Naive thymus-derived CD4-positive, alpha-beta T cell (primary cell): ENCODE data around the gene BCKDHA. TPM values are rescaled to one million over a fixed set of nuclear protein-coding genes. Genes with fewer than 3 reads are reported as not detected.
"Not testable (repeated sequence)": the region's sequence is repeated elsewhere in the genome, so short reads cannot be mapped to it uniquely, and the experiment has no call there.

Experiments
- ATAC-seq: fragments of 150-1000 bp; cut with Tn5 transposase; 2 replicates; pipeline ENCODE4 v1.10.0; 2021; ENCODE audit warnings: mild to moderate bottlenecking, moderate library complexity
- CTCF ChIA-PET: fragments of 350-600 bp; sonication (Branson Sonifier 250); formaldehyde crosslinking; loops from one replicate; lab custom pipeline; 2021; ENCODE audit warnings: antibody characterized with exemption; lab: Charles Lee
- POLR2A ChIA-PET: fragments of 350-600 bp; sonication (Branson Sonifier 250); formaldehyde crosslinking; loops from one replicate; lab custom pipeline; 2021; ENCODE audit warnings: antibody characterized with exemption, inconsistent platforms; lab: Charles Lee
- DNase-seq, 9 donors: peaks; one replicate each; pipeline versions ENCODE4 v3.0.0 to v3.0.0-alpha.2; 2020 to 2022; ENCODE audit warnings: mixed read lengths in 1 of 9
- H3K27ac ChIP-seq: one replicate; pipeline ENCODE4 v1.7.0; 2013; ENCODE audit warnings: mild to moderate bottlenecking, low read depth, low read length, moderate library complexity
- H3K27me3 ChIP-seq, 2 donors: one replicate each; pipeline ENCODE4 v1.7.0; 2013; ENCODE audit warnings: low read length in 2 of 2, mild to moderate bottlenecking in 2 of 2, moderate library complexity in 2 of 2; ENCODE audit not compliant: control insufficient read depth in 2 of 2, insufficient read depth in 2 of 2
- H3K36me3 ChIP-seq, 3 experiments: 1 replicate in 2 of 3; 2 replicates in 1 of 3; pipeline ENCODE4 v1.7.0; 2013; ENCODE audit warnings: low read length in 3 of 3, mild to moderate bottlenecking in 3 of 3, moderate library complexity in 1 of 3; ENCODE audit not compliant: insufficient read depth in 3 of 3, control insufficient read depth in 2 of 3
- H3K4me1 ChIP-seq, 2 donors: one replicate each; pipeline ENCODE4 v1.7.0; 2013; ENCODE audit warnings: low read length in 2 of 2, mild to moderate bottlenecking in 2 of 2, moderate library complexity in 1 of 2; ENCODE audit not compliant: control insufficient read depth in 2 of 2, insufficient read depth in 2 of 2
- H3K4me3 ChIP-seq: 2 replicates; pipeline ENCODE4 v1.7.0; 2013; ENCODE audit warnings: mild to moderate bottlenecking, low read length
- H3K9me3 ChIP-seq, 3 experiments: 1 replicate in 2 of 3; 2 replicates in 1 of 3; pipeline ENCODE4 v1.7.0; 2013; ENCODE audit warnings: low read length in 3 of 3; ENCODE audit not compliant: control insufficient read depth in 2 of 3
- H3K27ac Mint-ChIP-seq, 9 donors: one replicate each; pipeline ENCODE4 v1.8.0; 2020 to 2022; ENCODE audit warnings: mixed read lengths in 9 of 9, mild to moderate bottlenecking in 8 of 9, moderate library complexity in 5 of 9, inconsistent platforms in 2 of 9
- H3K27me3 Mint-ChIP-seq, 5 donors: one replicate each; pipeline ENCODE4 v1.8.0; 2021 to 2022; ENCODE audit warnings: mixed read lengths in 5 of 5, mild to moderate bottlenecking in 1 of 5
- H3K36me3 Mint-ChIP-seq, 5 donors: one replicate each; pipeline ENCODE4 v1.8.0; 2020 to 2022; ENCODE audit warnings: mixed read lengths in 5 of 5, mild to moderate bottlenecking in 3 of 5, inconsistent platforms in 1 of 5
- H3K4me1 Mint-ChIP-seq, 7 donors: one replicate each; pipeline ENCODE4 v1.8.0; 2020 to 2022; ENCODE audit warnings: mixed read lengths in 7 of 7, mild to moderate bottlenecking in 3 of 7, inconsistent platforms in 1 of 7
- H3K4me3 Mint-ChIP-seq, 10 donors: one replicate each; pipeline ENCODE4 v1.8.0; 2020 to 2022; ENCODE audit warnings: mild to moderate bottlenecking in 10 of 10, mixed read lengths in 10 of 10, moderate library complexity in 6 of 10, inconsistent platforms in 2 of 10
- H3K9me3 Mint-ChIP-seq, 11 donors: one replicate each; pipeline ENCODE4 v1.8.0; 2020 to 2022; ENCODE audit warnings: mixed read lengths in 11 of 11, mild to moderate bottlenecking in 4 of 11, inconsistent platforms in 1 of 11, moderate library complexity in 1 of 11
- intact Hi-C, 2 donors: fragments of 100-400 bp; cut with micrococcal nuclease; formaldehyde crosslinking; loops; one replicate each; pipeline ENCODE4 v1.15.1; 2023
- polyA plus RNA-seq, 2 donors: library from polyadenylated mRNA; unstranded; fragments of 300-500 nt; fragmentation: Illumina TruSeq; gene quantifications; one replicate each; pipeline ENCODE4 v1.2.3, GENCODE V29; 2021
- total RNA-seq, 6 experiments: library from RNA in 5 of 6; stranded (reverse) in 5 of 6; gene quantifications; 1 replicate in 5 of 6; 2 replicates in 1 of 6; pipeline ENCODE4 v1.2.3 and lab custom pipeline; 2021 to 2026

BCKDHA gene
- total and polyA plus RNA-seq, 7 experiments from 2014 or later = 19.4 to 55.9 (median 21.4) TPM

DNA sequence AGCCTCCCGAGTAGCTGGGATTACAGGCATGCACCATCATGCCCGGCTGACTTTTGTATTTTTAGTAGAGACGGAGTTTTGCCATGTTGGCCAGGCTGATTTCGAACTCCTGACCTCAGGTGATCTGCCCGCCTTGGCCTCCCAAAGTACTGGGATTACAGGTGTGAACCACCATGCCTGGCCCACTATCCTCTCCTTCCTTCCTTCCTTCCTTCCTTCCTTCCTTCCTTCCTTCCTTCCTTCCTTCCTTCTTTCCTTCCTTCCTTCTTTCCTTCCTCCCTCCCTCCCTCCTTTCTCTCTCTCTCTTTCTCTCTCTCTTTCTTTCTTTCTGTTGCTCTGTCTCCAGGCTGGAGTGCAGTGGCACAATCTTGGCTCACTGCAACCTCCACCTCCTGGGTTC lies 26.5 kb upstream of the BCKDHA start:
- H3K27me3 ChIP-seq, H3K9me3 ChIP-seq, ATAC-seq, H3K4me1 ChIP-seq, H3K27me3 Mint-ChIP-seq, H3K9me3 Mint-ChIP-seq, H3K4me3 ChIP-seq, CTCF ChIA-PET, DNase-seq, H3K27ac ChIP-seq, H3K36me3 ChIP-seq, intact Hi-C loops, H3K4me3 Mint-ChIP-seq, H3K36me3 Mint-ChIP-seq: not testable (repeated sequence)
- Mint-ChIP-seq H3K4me1 (peaks cover 4 to 21% (median 8%) of the 10 kb centered on the region in 7 donors), H3K27ac (peak overlapping the region in 1 of 9 donors; percentile 20)
- POLR2A ChIA-PET = interaction anchor here (0.7 kb wide), 2 partner anchors 78 to 551 kb away, joined by 3 to 5 read pairs; no protein-coding TSS in a partner anchor

DNA sequence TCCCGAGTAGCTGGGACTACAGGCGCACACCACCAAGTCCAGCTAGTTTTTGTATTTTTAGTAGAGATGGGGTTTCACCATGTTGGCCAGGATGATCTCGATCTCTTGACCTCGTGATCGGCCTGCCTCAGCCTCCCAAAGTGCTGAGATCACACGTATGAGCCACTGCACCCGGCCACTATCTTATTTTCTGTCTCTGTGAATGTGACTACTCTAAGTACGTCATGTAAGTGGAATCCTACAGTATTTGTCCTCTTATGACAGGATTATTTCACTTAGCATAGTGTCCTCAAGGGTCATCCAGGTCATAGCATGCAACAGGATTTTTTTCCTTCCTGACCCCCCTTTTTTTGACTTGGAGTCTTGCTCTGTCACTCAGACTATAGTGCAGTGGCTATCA lies 26.1 kb upstream of the BCKDHA start:
- intact Hi-C loops = no loop called here
- H3K36me3 ChIP-seq = no peaks in the 10 kb centered on the region
- Mint-ChIP-seq H3K27me3 (no peaks in the 10 kb centered on the region), H3K36me3 (no peaks in the 10 kb centered on the region), H3K27ac (peak overlapping the region in 1 of 9 donors; percentile 20), H3K4me3 (no peak overlapping the region), H3K4me1 (peaks cover 1 to 20% (median 7%) of the 10 kb centered on the region in 7 donors), H3K9me3 (no peaks in the 10 kb centered on the region)
- ChIA-PET CTCF (no interaction called here), POLR2A (interaction anchor here (0.7 kb wide), 1 partner anchor 78 kb away, joined by 3 read pairs; no protein-coding TSS in a partner anchor)
- H3K9me3 ChIP-seq = no peaks in the 10 kb centered on the region
- no peaks in the 10 kb centered on the region for H3K4me1 ChIP-seq
- DNase-seq (no peak), ATAC-seq (no peak)
- H3K4me3 ChIP-seq = no peak overlapping the region
- H3K27me3 ChIP-seq = no peaks in the 10 kb centered on the region
- H3K27ac ChIP-seq = no peak overlapping the region

DNA sequence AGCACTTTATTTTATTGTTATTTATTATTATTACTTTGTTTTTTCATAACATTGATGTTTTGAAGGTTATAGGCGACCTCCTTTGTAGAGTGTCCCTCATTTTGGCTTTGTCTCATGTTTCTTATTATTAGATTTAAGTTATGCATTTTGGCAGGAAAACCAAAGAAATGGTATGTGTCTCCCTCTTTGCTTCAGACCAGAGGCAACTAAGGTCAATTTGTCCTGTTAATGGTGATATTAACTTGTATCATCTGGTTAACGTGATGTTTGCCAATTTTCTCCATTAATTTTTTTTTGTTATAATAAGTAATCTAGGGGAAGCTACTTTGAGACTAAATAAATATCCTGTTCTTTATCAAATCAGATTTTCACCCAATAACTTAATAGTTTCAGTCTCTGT lies 25.1 kb upstream of the BCKDHA start:
- Mint-ChIP-seq H3K4me3 (no peak overlapping the region), H3K9me3 (no peaks in the 10 kb centered on the region), H3K27me3 (no peaks in the 10 kb centered on the region), H3K4me1 (peaks cover 11 to 21% (median 15%) of the 10 kb centered on the region in 7 donors), H3K36me3 (peaks cover 0 to 2% (median 0%) of the 10 kb centered on the region in 5 donors), H3K27ac (no peak overlapping the region)
- POLR2A ChIA-PET = interaction anchor here (0.5 to 1.4 kb wide), 3 partner anchors 8 to 694 kb away, joined by 3 to 6 read pairs (median 4); partner anchors contain the start of gene B9D2
- CTCF ChIA-PET = interaction anchor here (0.6 to 1.0 kb wide), 2 partner anchors 83 to 84 kb away, joined by 3 to 6 read pairs; no protein-coding TSS in a partner anchor
- ATAC-seq (no peak), DNase-seq (no peak)
- Histone ChIP-seq H3K27me3 (no peaks in the 10 kb centered on the region), H3K36me3 (no peaks in the 10 kb centered on the region), H3K27ac (no peak overlapping the region), H3K4me1 (peaks cover 0 to 4% of the 10 kb centered on the region in 2 donors), H3K4me3 (no peak overlapping the region), H3K9me3 (no peaks in the 10 kb centered on the region)
- intact Hi-C loops = no loop called here

DNA sequence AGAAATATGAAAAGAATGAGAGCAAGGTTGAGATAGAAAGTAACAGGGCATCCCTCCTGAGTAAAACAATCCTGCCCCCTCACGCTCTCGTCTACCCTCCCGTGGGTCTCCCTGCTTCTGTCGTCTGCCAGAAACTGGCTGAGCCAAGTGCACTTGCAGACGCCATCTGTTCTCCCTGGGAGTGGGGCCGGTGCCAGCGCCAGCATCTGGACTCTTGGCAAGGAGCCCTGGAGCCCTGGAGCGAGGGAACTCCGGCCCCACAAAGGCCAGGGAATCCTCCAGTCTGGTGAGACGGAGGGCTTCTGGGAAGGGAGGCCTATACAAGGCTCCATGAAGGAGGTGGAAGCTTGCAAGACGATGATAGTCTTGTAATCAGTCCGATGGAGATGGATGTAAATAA lies 23.6 kb upstream of the BCKDHA start:
- no peak for DNase-seq
- peaks cover 0 to 4% of the 10 kb centered on the region in 2 donors for H3K4me1 ChIP-seq
- Mint-ChIP-seq H3K27ac (no peak overlapping the region), H3K4me3 (no peak overlapping the region), H3K4me1 (peaks cover 12 to 27% (median 19%) of the 10 kb centered on the region in 7 donors), H3K27me3 (no peaks in the 10 kb centered on the region), H3K36me3 (peaks cover 0 to 2% (median 0%) of the 10 kb centered on the region in 5 donors), H3K9me3 (no peaks in the 10 kb centered on the region)
- ChIA-PET POLR2A (no interaction called here), CTCF (interaction anchor here (0.5 kb wide), 1 partner anchor 1040 kb away, joined by 3 read pairs; no protein-coding TSS in a partner anchor)
- no peak for ATAC-seq
- no peaks in the 10 kb centered on the region for H3K9me3 ChIP-seq
- intact Hi-C loops = no loop called here
- no peaks in the 10 kb centered on the region for H3K27me3 ChIP-seq
- no peak overlapping the region for H3K4me3 ChIP-seq
- no peaks in the 10 kb centered on the region for H3K36me3 ChIP-seq
- H3K27ac ChIP-seq = no peak overlapping the region

DNA sequence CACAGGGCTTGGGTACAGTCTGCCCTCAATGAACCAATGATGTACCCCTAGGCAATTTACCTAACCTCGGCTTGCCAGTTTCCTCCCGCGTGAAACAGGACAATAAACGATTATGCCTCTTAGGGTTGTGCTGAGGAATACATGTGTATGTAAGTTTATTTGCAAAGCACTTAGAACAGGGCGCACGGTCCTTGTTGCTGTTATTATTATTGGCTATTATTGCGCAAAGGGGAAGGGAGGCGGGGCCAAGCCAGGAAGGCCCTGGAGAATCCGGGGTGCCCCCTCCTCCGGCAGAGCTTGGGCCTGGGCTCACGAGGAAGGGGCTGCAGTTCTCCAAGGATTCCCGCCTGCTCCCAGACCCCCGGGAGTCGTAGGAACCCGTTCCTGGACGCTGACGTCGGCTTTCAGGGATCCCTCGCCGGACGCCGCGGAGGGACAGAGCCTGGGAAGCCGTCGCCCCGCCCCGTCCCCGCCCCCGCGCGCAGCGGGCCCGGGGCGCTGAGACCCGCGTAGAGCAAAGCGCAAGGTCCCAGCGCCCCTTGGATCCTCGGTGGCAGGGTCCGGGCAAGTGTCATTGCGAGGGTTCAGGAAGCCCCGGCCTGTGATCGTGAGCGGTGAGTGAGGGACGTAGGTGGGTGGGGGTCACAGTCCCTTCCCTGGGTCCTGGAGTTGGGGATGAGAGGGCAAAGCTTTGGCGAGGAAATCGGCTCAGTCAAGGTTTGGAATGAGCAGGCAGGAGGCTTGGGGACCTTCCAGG lies 21.2 kb upstream of the BCKDHA start, which contains the start of gene TMEM91:
TMEM91 (plus strand) TSS at position 293 of the 757 bp plus-strand sequence. CDS start 1,777 bp downstream, outside the sequence.
- peak; percentile 62 for ATAC-seq
- peak within 1 kb of the TSS; percentile 69 to 94 (median 86) for H3K4me3 Mint-ChIP-seq

DNA sequence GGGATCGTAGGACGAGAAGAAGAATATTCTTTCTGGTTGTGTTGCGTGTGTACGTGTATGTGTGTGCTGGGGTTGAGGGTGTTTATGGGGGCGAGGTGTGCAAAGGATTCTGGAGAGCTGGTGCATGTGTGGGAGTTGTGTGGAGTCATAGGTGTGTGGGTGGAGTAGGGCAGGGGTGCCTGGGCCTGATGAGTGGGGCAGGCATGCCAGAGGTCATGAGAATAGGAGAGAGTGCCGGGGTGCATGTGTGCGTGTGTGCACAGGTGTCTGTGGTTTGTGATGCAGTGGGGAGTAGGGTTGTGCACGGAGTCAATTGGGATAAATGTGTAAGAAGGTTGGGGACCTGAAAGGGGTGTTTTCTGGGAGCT lies 20.6 kb upstream of the BCKDHA start:
- no peaks in the 10 kb centered on the region for H3K9me3 ChIP-seq
- H3K9me3 Mint-ChIP-seq = no peaks in the 10 kb centered on the region
- peaks cover 0 to 2% (median 0%) of the 10 kb centered on the region in 5 donors for H3K36me3 Mint-ChIP-seq
- DNase-seq = no peak
- CTCF ChIA-PET = no interaction called here
- H3K36me3 ChIP-seq = no peaks in the 10 kb centered on the region
- H3K27me3 Mint-ChIP-seq = no peaks in the 10 kb centered on the region
- H3K4me1 ChIP-seq = peaks cover 0 to 4% of the 10 kb centered on the region in 2 donors
- peak overlapping the region; percentile 66 to 96 (median 85) for H3K27ac Mint-ChIP-seq
- peak overlapping the region; percentile 74 for H3K27ac ChIP-seq
- intact Hi-C loops = loop anchor here in 1 of 2 donors (1.0 kb wide), 1 partner anchor 13 kb away; the partner anchor contains the start of gene B9D2
- H3K4me1 Mint-ChIP-seq = peaks cover 12 to 24% (median 19%) of the 10 kb centered on the region in 7 donors
- H3K27me3 ChIP-seq = no peaks in the 10 kb centered on the region
- peak overlapping the region; percentile 56 for H3K4me3 ChIP-seq
- peak overlapping the region; percentile 69 to 94 (median 86) for H3K4me3 Mint-ChIP-seq
- peak; percentile 52 for ATAC-seq
- POLR2A ChIA-PET = interaction anchor here (1.2 to 2.0 kb wide), 3 partner anchors 13 to 76 kb away, joined by 3 to 6 read pairs (median 5); no protein-coding TSS in a partner anchor

More for the DNA sequence above, 21.2 kb upstream of the BCKDHA start, which contains the start of gene TMEM91:
- intact Hi-C loops = loop anchor here in 1 of 2 donors (1.0 kb wide), 1 partner anchor 12 kb away; the partner anchor contains the start of gene B9D2
- Mint-ChIP-seq H3K36me3 (peaks cover 0 to 2% (median 0%) of the 10 kb centered on the region in 5 donors), H3K27me3 (no peaks in the 10 kb centered on the region), H3K4me1 (peaks cover 12 to 26% (median 19%) of the 10 kb centered on the region in 7 donors), H3K9me3 (no peaks in the 10 kb centered on the region), H3K27ac (peak within 1 kb of the TSS; percentile 66 to 96 (median 86))
- DNase-seq = peak in 1 of 9 donors; percentile 40
- Histone ChIP-seq H3K4me1 (peaks cover 0 to 4% of the 10 kb centered on the region in 2 donors), H3K36me3 (no peaks in the 10 kb centered on the region), H3K9me3 (no peaks in the 10 kb centered on the region), H3K4me3 (peak within 1 kb of the TSS; percentile 56), H3K27me3 (no peaks in the 10 kb centered on the region), H3K27ac (peak within 1 kb of the TSS; percentile 74)
- POLR2A ChIA-PET = interaction anchor here (0.6 to 2.0 kb wide), 5 partner anchors 13 to 510 kb away, joined by 3 to 6 read pairs (median 4); no protein-coding TSS in a partner anchor
- CTCF ChIA-PET = no interaction called here
